Coronary artery (tissue), 2 donors: ENCODE results near the gene TCF12.

ENCODE experiments used
- DNase-seq: peaks from one replicate; pipeline ENCODE4 v3.0.0-alpha.2; 2017; ENCODE audit warnings: low spot score
- H3K27ac ChIP-seq, 2 donors: fragments of 200-600 bp; sonication (generic); one replicate each; pipeline ENCODE4 v1.5.1; 2016 to 2019
- H3K4me3 ChIP-seq: fragments of 200-600 bp; sonication (generic); 2 replicates; pipeline ENCODE4 v1.5.1; 2016; ENCODE audit warnings: mild to moderate bottlenecking, moderate library complexity
- CTCF ChIP-seq: fragments of 200-600 bp; sonication (generic); IDR thresholded peaks from one replicate; pipeline ENCODE4 v1.5.1; 2019; ENCODE audit warnings: antibody characterized with exemption

Gene TCF12

DNA sequence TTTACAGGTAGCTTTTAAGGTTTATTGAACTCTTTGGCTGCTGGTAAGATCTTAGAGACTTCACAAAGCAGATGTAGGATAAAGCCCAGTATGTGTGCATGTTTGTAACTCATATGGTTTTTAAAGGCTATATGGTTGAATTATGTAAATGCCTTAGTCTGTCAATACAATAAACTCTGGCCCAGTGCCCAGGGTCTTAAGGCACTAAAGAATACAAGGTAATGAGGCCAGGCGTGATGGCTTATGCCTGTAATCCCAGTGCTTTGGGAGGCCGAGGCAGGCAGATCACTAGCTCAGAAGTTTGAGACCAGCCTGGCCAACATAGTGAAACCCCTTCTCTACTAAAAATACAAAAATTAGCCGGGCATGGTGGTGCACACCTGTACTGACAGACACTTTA, 287.6 kb downstream of the TCF12 start:
- H3K4me3 ChIP-seq: no peak overlapping the region
- H3K27ac ChIP-seq: no peak overlapping the region
- TF ChIP-seq CTCF: no peak
- DNase-seq: no peak

- no peak for DNase-seq
- Histone ChIP-seq H3K4me3 (no peak overlapping the region), H3K27ac (no peak overlapping the region)
- TF ChIP-seq CTCF: no peak
Measured at GRCh38 chr15:57213862-57214261, 295.4 kb downstream of the TCF12 start.

GRCh38 chr15:57215326-57215725, 296.9 kb downstream of the TCF12 start:
- H3K27ac ChIP-seq: no peak overlapping the region
- TF ChIP-seq CTCF: no peak
- DNase-seq: no peak

DNA sequence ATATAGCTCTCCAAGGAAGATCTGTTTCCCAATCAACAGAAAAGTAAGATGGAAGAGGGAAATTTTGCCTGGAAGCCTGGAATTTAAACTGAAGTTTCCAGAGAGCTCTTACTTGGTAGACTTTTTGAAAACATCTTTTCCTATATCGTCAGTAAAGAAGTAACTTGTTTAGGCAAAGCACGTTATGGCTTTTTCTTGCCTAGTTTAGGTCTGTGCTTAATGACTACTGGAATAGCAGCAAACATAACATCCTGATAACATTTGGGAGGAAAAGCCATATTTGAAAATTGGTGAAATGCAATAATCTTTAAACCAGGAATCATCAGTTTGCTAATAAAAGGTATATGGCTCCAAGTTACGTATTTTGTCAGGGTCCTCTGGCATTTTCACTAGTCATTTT, 297.4 kb downstream of the TCF12 start:
- Histone ChIP-seq H3K27ac (peak overlapping the region in 1 of 2 donors; percentile 22), H3K4me3 (no peak overlapping the region)
- no peak for DNase-seq
- TF ChIP-seq CTCF: no peak

More at GRCh38 chr15:57215326-57215725, 296.9 kb downstream of the TCF12 start:
- H3K4me3 ChIP-seq: no peak overlapping the region

GRCh38 chr15:57216288-57216687, 297.8 kb downstream of the TCF12 start:
- no peak for DNase-seq
- no peak for TF ChIP-seq CTCF
- Histone ChIP-seq H3K27ac (peak overlapping the region in 1 of 2 donors; percentile 22), H3K4me3 (no peak overlapping the region)

GRCh38 chr15:57217778-57218598, 299.5 kb downstream of the TCF12 start:
- Histone ChIP-seq H3K27ac (peak overlapping the region in 1 of 2 donors; percentile 24), H3K4me3 (peak overlapping the region; percentile 24)
- DNase-seq: no peak
- no peak for TF ChIP-seq CTCF
